OCI-LY1 (cell line): ENCODE measurements around the gene MROH2B.
"Not testable (repeated sequence)": the region's sequence is repeated elsewhere in the genome, so short reads cannot be mapped to it uniquely, and the experiment has no call there.

Experiments
- H2AFZ ChIP-seq: fragments of 200-600 bp; sonication (generic), shearing (Covaris generic); 2 replicates; pipeline ENCODE4 v1.6.0; 2014; ENCODE audit warnings: antibody characterized with exemption, mild to moderate bottlenecking, low read length
- H3F3A ChIP-seq: fragments of 200-600 bp; sonication (generic), shearing (Covaris generic); 2 replicates; pipeline ENCODE4 v1.6.0; 2014; ENCODE audit warnings: mild to moderate bottlenecking, antibody characterized with exemption, low read length, moderate library complexity; ENCODE audit not compliant: insufficient read depth
- H3K27ac ChIP-seq: fragments of 200-600 bp; sonication (generic); 2 replicates; pipeline ENCODE4 v1.5.1; 2014; ENCODE audit warnings: low read length, mixed run types, mild to moderate bottlenecking, low read depth; ENCODE audit not compliant: poor library complexity, severe bottlenecking
- H3K27me3 ChIP-seq: fragments of 200-600 bp; sonication (generic); 2 replicates; pipeline ENCODE4 v1.6.0; 2014; ENCODE audit warnings: antibody characterized with exemption, mild to moderate bottlenecking, low read length, moderate library complexity; ENCODE audit not compliant: insufficient read depth
- H3K36me3 ChIP-seq: fragments of 200-600 bp; sonication (generic); 2 replicates; pipeline ENCODE4 v1.6.1; 2014; ENCODE audit warnings: mild to moderate bottlenecking, antibody characterized with exemption, low read length, moderate library complexity, mixed read lengths; ENCODE audit not compliant: insufficient read depth
- H3K4me1 ChIP-seq: fragments of 200-600 bp; sonication (generic); 2 replicates; pipeline ENCODE4 v1.5.1; 2014; ENCODE audit warnings: mild to moderate bottlenecking, low read length, moderate library complexity; ENCODE audit not compliant: insufficient read depth, severe bottlenecking
- H3K4me2 ChIP-seq: fragments of 200-600 bp; sonication (generic), shearing (Covaris generic); 2 replicates; pipeline ENCODE4 v1.6.1; 2014; ENCODE audit warnings: low read length
- H3K4me3 ChIP-seq: fragments of 200-600 bp; sonication (generic); 2 replicates; pipeline ENCODE4 v1.5.1; 2014; ENCODE audit warnings: low read length, low read depth, mild to moderate bottlenecking, mixed read lengths; ENCODE audit not compliant: poor library complexity, severe bottlenecking
- H3K79me2 ChIP-seq: fragments of 200-600 bp; shearing (Covaris generic); 2 replicates; pipeline ENCODE4 v1.6.1; 2016; ENCODE audit warnings: mixed run types, low read length, mixed read lengths; ENCODE audit not compliant: insufficient read depth
- H3K9ac ChIP-seq: fragments of 200-600 bp; sonication (generic), shearing (Covaris generic); 2 replicates; pipeline ENCODE4 v1.6.1; 2014; ENCODE audit warnings: mild to moderate bottlenecking, low read length, mixed read lengths
- H3K9me2 ChIP-seq: fragments of 200-600 bp; sonication (generic), shearing (Covaris generic); 2 replicates; pipeline ENCODE4 v1.6.1; 2014; ENCODE audit warnings: low read depth, mild to moderate bottlenecking, low read length, mixed read lengths
- H3K9me3 ChIP-seq: fragments of 200-600 bp; shearing (Covaris generic); 2 replicates; pipeline ENCODE4 v1.6.1; 2014; ENCODE audit warnings: low read length, mixed read lengths
- H4K20me1 ChIP-seq: fragments of 200-600 bp; sonication (generic), shearing (Covaris generic); 2 replicates; pipeline ENCODE4 v1.6.0; 2016; ENCODE audit warnings: mild to moderate bottlenecking, low read length; ENCODE audit not compliant: insufficient read depth
- EZH2 ChIP-seq: fragments of 200-600 bp; sonication (generic), shearing (Covaris generic); IDR thresholded peaks from 2 replicates; pipeline ENCODE4 v1.8.0; 2017; ENCODE audit warnings: borderline replicate concordance, mixed run types, mild to moderate bottlenecking, antibody characterized with exemption, low read length, moderate library complexity, mixed read lengths
- TF ChIP-seq, protein P1 (sequence below): fragments of 200-600 bp; sonication (generic), shearing (Covaris generic); IDR thresholded peaks from 2 replicates; pipeline ENCODE4 v1.5.1; 2017; ENCODE audit warnings: mild to moderate bottlenecking, antibody characterized with exemption, low read length, moderate library complexity, mixed read lengths

MROH2B gene

DNA sequence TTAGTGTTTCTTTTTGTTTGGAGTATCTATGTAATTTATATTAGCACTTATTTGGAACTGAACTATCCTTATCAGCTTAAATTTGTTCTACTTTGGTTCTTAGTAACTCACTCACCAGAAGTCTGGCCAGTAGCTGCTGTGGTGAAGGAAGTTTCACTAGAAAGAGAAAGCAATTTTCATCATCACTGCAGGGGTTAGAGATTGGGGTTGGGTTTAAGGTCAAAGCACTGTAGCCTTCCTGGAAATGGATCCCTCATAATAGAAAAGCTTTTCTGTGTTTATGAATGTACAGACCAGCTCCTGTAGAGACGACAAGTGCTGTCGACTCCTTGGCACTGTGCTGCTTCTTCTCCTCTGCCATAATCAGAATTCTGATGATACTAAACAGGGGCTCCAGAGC lies 22.2 kb downstream of the MROH2B start:
- Histone ChIP-seq H4K20me1 (no peaks in the 10 kb centered on the region), H2AFZ (no peak overlapping the region), H3K27me3 (no peaks in the 10 kb centered on the region), H3F3A (no peaks in the 10 kb centered on the region), H3K4me3 (no peak overlapping the region), H3K79me2 (no peaks in the 10 kb centered on the region), H3K9me2 (no peaks in the 10 kb centered on the region), H3K9me3 (no peaks in the 10 kb centered on the region), H3K9ac (no peak overlapping the region), H3K27ac (no peak overlapping the region), H3K36me3 (no peaks in the 10 kb centered on the region), H3K4me1 (no peaks in the 10 kb centered on the region), H3K4me2 (no peak overlapping the region)
- TF ChIP-seq, protein P1, sequence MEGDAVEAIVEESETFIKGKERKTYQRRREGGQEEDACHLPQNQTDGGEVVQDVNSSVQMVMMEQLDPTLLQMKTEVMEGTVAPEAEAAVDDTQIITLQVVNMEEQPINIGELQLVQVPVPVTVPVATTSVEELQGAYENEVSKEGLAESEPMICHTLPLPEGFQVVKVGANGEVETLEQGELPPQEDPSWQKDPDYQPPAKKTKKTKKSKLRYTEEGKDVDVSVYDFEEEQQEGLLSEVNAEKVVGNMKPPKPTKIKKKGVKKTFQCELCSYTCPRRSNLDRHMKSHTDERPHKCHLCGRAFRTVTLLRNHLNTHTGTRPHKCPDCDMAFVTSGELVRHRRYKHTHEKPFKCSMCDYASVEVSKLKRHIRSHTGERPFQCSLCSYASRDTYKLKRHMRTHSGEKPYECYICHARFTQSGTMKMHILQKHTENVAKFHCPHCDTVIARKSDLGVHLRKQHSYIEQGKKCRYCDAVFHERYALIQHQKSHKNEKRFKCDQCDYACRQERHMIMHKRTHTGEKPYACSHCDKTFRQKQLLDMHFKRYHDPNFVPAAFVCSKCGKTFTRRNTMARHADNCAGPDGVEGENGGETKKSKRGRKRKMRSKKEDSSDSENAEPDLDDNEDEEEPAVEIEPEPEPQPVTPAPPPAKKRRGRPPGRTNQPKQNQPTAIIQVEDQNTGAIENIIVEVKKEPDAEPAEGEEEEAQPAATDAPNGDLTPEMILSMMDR, result no peak
- no peak for TF ChIP-seq EZH2

DNA sequence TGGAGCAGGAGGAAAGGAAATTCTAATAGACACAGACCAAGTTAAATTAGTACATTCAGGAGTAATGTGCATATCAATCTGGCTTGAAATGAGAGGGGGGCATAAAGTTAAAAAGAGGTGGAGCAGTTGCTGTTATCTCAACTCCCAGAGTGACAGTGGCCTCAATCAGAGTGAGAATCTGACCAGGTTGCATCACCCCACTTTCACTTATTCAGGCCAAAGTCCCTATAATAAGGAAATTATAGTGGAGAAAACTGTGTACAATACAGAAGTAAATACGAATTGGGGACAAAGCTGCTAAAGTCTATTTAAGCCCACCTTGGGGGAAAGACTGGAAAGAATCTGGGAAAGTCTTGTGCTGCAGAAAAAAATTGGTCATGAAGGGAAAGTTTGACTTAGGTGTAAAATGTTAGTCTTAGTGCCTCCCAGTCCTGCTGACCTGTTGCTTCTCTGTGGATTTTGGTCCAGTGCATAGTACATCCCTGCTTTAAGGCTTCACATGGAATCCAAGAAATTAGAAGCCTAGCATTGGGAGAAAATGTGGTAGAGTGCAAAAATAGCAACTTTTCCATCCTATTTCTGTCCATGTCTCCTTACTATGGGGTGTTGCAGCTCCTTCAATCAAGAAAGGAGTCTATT lies 27.9 kb downstream of the MROH2B start:
- no peaks in the 10 kb centered on the region for H3K9me3 ChIP-seq
- H2AFZ ChIP-seq, result no peak overlapping the region
- no peak overlapping the region for H3K4me3 ChIP-seq
- no peaks in the 10 kb centered on the region for H3F3A ChIP-seq
- no peaks in the 10 kb centered on the region for H3K79me2 ChIP-seq
- H4K20me1 ChIP-seq, result no peaks in the 10 kb centered on the region
- H3K27ac ChIP-seq, result no peak overlapping the region
- H3K27me3 ChIP-seq, result no peaks in the 10 kb centered on the region
- no peak overlapping the region for H3K4me2 ChIP-seq
- TF ChIP-seq, protein P1, result no peak
- TF ChIP-seq EZH2, result no peak
- H3K9ac ChIP-seq, result no peak overlapping the region
- no peaks in the 10 kb centered on the region for H3K9me2 ChIP-seq
- no peaks in the 10 kb centered on the region for H3K4me1 ChIP-seq
- H3K36me3 ChIP-seq, result no peaks in the 10 kb centered on the region

- H3K4me2 ChIP-seq, result no peak overlapping the region
- H2AFZ ChIP-seq, result no peak overlapping the region
- H3K9me3 ChIP-seq, result no peaks in the 10 kb centered on the region
- TF ChIP-seq, protein P1, result no peak
- TF ChIP-seq EZH2, result no peak
- H3K27ac ChIP-seq, result no peak overlapping the region
- no peak overlapping the region for H3K9ac ChIP-seq
- no peaks in the 10 kb centered on the region for H3K27me3 ChIP-seq
- no peaks in the 10 kb centered on the region for H3K36me3 ChIP-seq
- H3K4me3 ChIP-seq, result no peak overlapping the region
- H3K4me1 ChIP-seq, result no peaks in the 10 kb centered on the region
- no peaks in the 10 kb centered on the region for H3F3A ChIP-seq
- no peaks in the 10 kb centered on the region for H4K20me1 ChIP-seq
- no peaks in the 10 kb centered on the region for H3K79me2 ChIP-seq
- H3K9me2 ChIP-seq, result no peaks in the 10 kb centered on the region
Observed at GRCh38 chr5:41032973-41033372, 38.2 kb downstream of the MROH2B start.

GRCh38 chr5:41022600-41022999 lies 48.5 kb downstream of the MROH2B start:
- not testable (repeated sequence) for H4K20me1 ChIP-seq, H3K4me1 ChIP-seq, H3K27me3 ChIP-seq, H3K36me3 ChIP-seq, H3K9me3 ChIP-seq, H3K4me3 ChIP-seq, H3K4me2 ChIP-seq, H3F3A ChIP-seq, H3K27ac ChIP-seq, H2AFZ ChIP-seq, H3K9ac ChIP-seq, H3K9me2 ChIP-seq, H3K79me2 ChIP-seq
